NT2/D1 (cell line): ENCODE measurements around the gene SCUBE2.
"Not testable (repeated sequence)": the region's sequence is repeated elsewhere in the genome, so short reads cannot be mapped to it uniquely, and the experiment has no call there.

ENCODE experiments used
- DNase-seq: peaks from one replicate; pipeline ENCODE4 v3.0.0-alpha.2; 2011; ENCODE audit warnings: low read depth, low spot score
- H3K27me3 ChIP-seq: 2 replicates; pipeline ENCODE4 v1.6.0; 2011; ENCODE audit warnings: mild to moderate bottlenecking; ENCODE audit not compliant: insufficient read length, insufficient read depth
- H3K36me3 ChIP-seq: 2 replicates; pipeline ENCODE4 v1.6.1; 2011; ENCODE audit warnings: mild to moderate bottlenecking, low read length, mixed read lengths; ENCODE audit not compliant: insufficient read depth, insufficient read length
- H3K4me1 ChIP-seq: 2 replicates; pipeline ENCODE4 v1.5.1; 2011; ENCODE audit not compliant: insufficient read depth, insufficient read length
- H3K4me3 ChIP-seq: 2 replicates; pipeline ENCODE4 v1.5.1; 2011; ENCODE audit warnings: low read depth; ENCODE audit not compliant: insufficient read length
- H3K9ac ChIP-seq: 2 replicates; pipeline ENCODE4 v1.6.0; 2011; ENCODE audit warnings: low read depth; ENCODE audit not compliant: insufficient read length
- H3K9me3 ChIP-seq: 2 replicates; pipeline ENCODE4 v1.5.1; 2011; ENCODE audit warnings: mild to moderate bottlenecking, low read length; ENCODE audit not compliant: insufficient read depth
- SUZ12 ChIP-seq: IDR thresholded peaks from 2 replicates; pipeline ENCODE4 v1.6.1; 2011; ENCODE audit not compliant: insufficient read length, insufficient read depth; ENCODE audit errors: extremely low read depth
- YY1 ChIP-seq: IDR thresholded peaks from 2 replicates; pipeline ENCODE4 v1.6.1; 2011; ENCODE audit not compliant: insufficient read length, insufficient read depth
- ZNF274 ChIP-seq: IDR thresholded peaks from 2 replicates; pipeline ENCODE4 v1.6.1; 2011; ENCODE audit warnings: mild to moderate bottlenecking, low read depth, low read length

The SCUBE2 gene

GRCh38 chr11:9099617-9100016 is 8.2 kb upstream of the SCUBE2 start:
- Histone ChIP-seq H3K9me3 (no peaks in the 10 kb centered on the region), H3K27me3 (no peaks in the 10 kb centered on the region), H3K4me1 (no peaks in the 10 kb centered on the region), H3K36me3 (no peaks in the 10 kb centered on the region), H3K9ac (no peak overlapping the region), H3K4me3 (no peak overlapping the region)
- DNase-seq = no peak
- TF ChIP-seq SUZ12 (no peak), YY1 (no peak), ZNF274 (no peak)

- H3K4me1 ChIP-seq, H3K27me3 ChIP-seq, H3K9ac ChIP-seq, H3K4me3 ChIP-seq, H3K36me3 ChIP-seq, H3K9me3 ChIP-seq, DNase-seq: not testable (repeated sequence)
Observed at GRCh38 chr11:9098455-9098854, 7.1 kb upstream of the SCUBE2 start.

GRCh38 chr11:9097186-9097943 is 6.0 kb upstream of the SCUBE2 start:
- not testable (repeated sequence) for H3K27me3 ChIP-seq, DNase-seq, H3K9me3 ChIP-seq

GRCh38 chr11:9096427-9096826 is 5.0 kb upstream of the SCUBE2 start:
- TF ChIP-seq YY1 (no peak), SUZ12 (no peak), ZNF274 (no peak)
- Histone ChIP-seq H3K4me1 (peaks cover 4% of the 10 kb centered on the region), H3K36me3 (no peaks in the 10 kb centered on the region), H3K9ac (no peak overlapping the region), H3K4me3 (no peak overlapping the region), H3K27me3 (peaks cover 15% of the 10 kb centered on the region), H3K9me3 (no peaks in the 10 kb centered on the region)
- no peak for DNase-seq

More at GRCh38 chr11:9097186-9097943, 6.0 kb upstream of the SCUBE2 start:
- not testable (repeated sequence) for H3K36me3 ChIP-seq, H3K4me1 ChIP-seq, H3K9ac ChIP-seq, H3K4me3 ChIP-seq

GRCh38 chr11:9095421-9095820 is 4.0 kb upstream of the SCUBE2 start:
- peaks cover 4% of the 10 kb centered on the region for H3K4me1 ChIP-seq
- peaks cover 24% of the 10 kb centered on the region for H3K27me3 ChIP-seq
- no peak overlapping the region for H3K9ac ChIP-seq
- TF ChIP-seq YY1 (no peak), SUZ12 (no peak), ZNF274 (no peak)
- no peak for DNase-seq
- no peaks in the 10 kb centered on the region for H3K36me3 ChIP-seq
- no peak overlapping the region for H3K4me3 ChIP-seq
- no peaks in the 10 kb centered on the region for H3K9me3 ChIP-seq

GRCh38 chr11:9094420-9094819 is 3.0 kb upstream of the SCUBE2 start:
- Histone ChIP-seq H3K4me3 (no peak overlapping the region), H3K36me3 (no peaks in the 10 kb centered on the region), H3K9ac (no peak overlapping the region), H3K27me3 (peaks cover 33% of the 10 kb centered on the region), H3K9me3 (no peaks in the 10 kb centered on the region), H3K4me1 (peaks cover 10% of the 10 kb centered on the region)
- no peak for DNase-seq
- TF ChIP-seq SUZ12 (no peak), ZNF274 (no peak), YY1 (no peak)

GRCh38 chr11:9092853-9093778 is 1.7 kb upstream of the SCUBE2 start:
- no peak overlapping the region for H3K4me3 ChIP-seq
- TF ChIP-seq YY1 (no peak), SUZ12 (no peak), ZNF274 (no peak)
- DNase-seq = no peak
- peaks cover 10% of the 10 kb centered on the region for H3K4me1 ChIP-seq
- H3K9ac ChIP-seq = no peak overlapping the region
- H3K27me3 ChIP-seq = peaks cover 46% of the 10 kb centered on the region
- no peaks in the 10 kb centered on the region for H3K9me3 ChIP-seq
- no peaks in the 10 kb centered on the region for H3K36me3 ChIP-seq
